Natural killer cell treated with Interleukin-12 subunit alpha and Interleukin-12 subunit beta and Interleukin-15 and Interleukin-18, amount 100 ng/mL, for 72 hours (primary cell): Measurements from ENCODE around the gene SCAF8. TPM values are rescaled to one million over a fixed set of nuclear protein-coding genes. Genes with fewer than 3 reads are reported as not detected.

Source experiments
- ATAC-seq, 2 donors: fragments of 150-1000 bp; cut with Tn5 transposase in 1 of 2; sonication (Bioruptor Pico), chemical (Tn5 transposase) in 1 of 2; 2 replicates each; pipeline ENCODE4 v1.10.0; 2021
- DNase-seq: peaks from one replicate; pipeline ENCODE4 v3.0.0; 2022; ENCODE audit warnings: low spot score
- H3K27ac Mint-ChIP-seq, 2 donors: 1 replicate in 1 of 2; 2 replicates in 1 of 2; pipeline ENCODE4 v1.8.0; 2022; ENCODE audit warnings: mixed read lengths in 2 of 2, mild to moderate bottlenecking in 1 of 2, moderate library complexity in 1 of 2
- H3K27me3 Mint-ChIP-seq, 2 donors: 1 replicate in 1 of 2; 2 replicates in 1 of 2; pipeline ENCODE4 v1.8.0; 2022; ENCODE audit warnings: mixed read lengths in 2 of 2
- H3K36me3 Mint-ChIP-seq: one replicate; pipeline ENCODE4 v1.8.0; 2022; ENCODE audit warnings: mixed read lengths
- H3K4me1 Mint-ChIP-seq, 2 donors: 1 replicate in 1 of 2; 2 replicates in 1 of 2; pipeline ENCODE4 v1.8.0; 2022; ENCODE audit warnings: low read depth in 2 of 2, mixed read lengths in 2 of 2, mild to moderate bottlenecking in 1 of 2
- H3K4me3 Mint-ChIP-seq: one replicate; pipeline ENCODE4 v1.8.0; 2022; ENCODE audit warnings: mixed read lengths
- H3K9me3 Mint-ChIP-seq: 2 replicates; pipeline ENCODE4 v1.8.0; 2022; ENCODE audit warnings: mixed read lengths
- total RNA-seq, 2 donors: library from RNA; stranded (reverse); gene quantifications; one replicate each; pipeline ENCODE4 v1.2.3, GENCODE V29; 2022

SCAF8 gene, protein sequence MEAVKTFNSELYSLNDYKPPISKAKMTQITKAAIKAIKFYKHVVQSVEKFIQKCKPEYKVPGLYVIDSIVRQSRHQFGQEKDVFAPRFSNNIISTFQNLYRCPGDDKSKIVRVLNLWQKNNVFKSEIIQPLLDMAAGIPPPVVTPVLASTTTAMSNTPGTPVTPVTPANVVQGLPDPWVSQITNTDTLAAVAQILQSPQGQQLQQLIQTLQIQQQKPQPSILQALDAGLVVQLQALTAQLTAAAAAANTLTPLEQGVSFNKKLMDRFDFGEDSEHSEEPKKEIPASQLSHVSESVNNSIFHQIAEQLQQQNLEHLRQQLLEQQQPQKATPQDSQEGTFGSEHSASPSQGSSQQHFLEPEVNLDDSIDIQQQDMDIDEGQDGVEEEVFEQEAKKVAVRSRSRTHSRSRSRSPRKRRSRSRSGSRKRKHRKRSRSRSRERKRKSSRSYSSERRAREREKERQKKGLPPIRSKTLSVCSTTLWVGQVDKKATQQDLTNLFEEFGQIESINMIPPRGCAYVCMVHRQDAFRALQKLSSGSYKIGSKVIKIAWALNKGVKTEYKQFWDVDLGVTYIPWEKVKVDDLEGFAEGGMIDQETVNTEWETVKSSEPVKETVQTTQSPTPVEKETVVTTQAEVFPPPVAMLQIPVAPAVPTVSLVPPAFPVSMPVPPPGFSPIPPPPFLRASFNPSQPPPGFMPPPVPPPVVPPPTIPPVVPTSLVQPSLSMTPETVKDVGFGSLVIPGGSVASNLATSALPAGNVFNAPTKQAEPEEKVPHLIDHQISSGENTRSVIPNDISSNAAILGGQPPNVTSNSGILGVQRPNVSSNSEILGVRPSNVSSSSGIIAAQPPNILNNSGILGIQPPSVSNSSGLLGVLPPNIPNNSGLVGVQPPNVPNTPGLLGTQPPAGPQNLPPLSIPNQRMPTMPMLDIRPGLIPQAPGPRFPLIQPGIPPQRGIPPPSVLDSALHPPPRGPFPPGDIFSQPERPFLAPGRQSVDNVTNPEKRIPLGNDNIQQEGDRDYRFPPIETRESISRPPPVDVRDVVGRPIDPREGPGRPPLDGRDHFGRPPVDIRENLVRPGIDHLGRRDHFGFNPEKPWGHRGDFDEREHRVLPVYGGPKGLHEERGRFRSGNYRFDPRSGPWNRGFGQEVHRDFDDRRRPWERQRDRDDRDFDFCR (N-terminal part only)
- total RNA-seq = 10 to 100 TPM; 39.3 to 43.4 TPM

DNA sequence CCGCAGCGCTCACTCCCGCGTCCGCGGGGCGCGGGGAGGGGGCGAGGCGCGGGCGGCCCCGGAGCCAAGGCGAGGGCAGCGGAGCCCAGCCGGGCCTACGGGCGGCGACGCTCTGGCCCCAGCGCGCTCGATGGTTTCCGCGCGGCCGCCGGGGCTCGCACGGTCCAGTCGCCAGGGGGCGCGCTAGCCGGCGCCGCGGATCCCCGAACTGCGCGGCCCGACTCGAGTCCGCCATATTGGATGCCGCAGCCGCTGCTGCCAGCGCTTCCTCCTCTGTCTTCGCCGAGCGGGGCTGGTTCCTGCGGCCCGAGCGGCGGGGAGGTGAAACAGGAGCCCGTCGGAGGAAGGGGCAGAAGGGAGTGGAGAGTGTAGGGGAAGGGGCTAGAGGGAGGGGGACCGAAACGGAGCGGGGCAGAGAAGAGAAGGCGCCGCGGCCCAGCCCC is at the start of gene SCAF8:
SCAF8 (plus strand) TSS at position 234 of the 443 bp plus-strand sequence. CDS start 485 bp downstream, outside the sequence.
- DNase-seq (peak; percentile 91), ATAC-seq (peak; percentile 89 to 90)
- Mint-ChIP-seq H3K4me1 (peaks cover 26 to 34% of the 10 kb centered on the region in 2 donors), H3K36me3 (no peaks in the 10 kb centered on the region), H3K9me3 (no peaks in the 10 kb centered on the region), H3K27me3 (no peaks in the 10 kb centered on the region), H3K27ac (peak within 1 kb of the TSS; percentile 78 to 93), H3K4me3 (peak within 1 kb of the TSS; percentile 87)

DNA sequence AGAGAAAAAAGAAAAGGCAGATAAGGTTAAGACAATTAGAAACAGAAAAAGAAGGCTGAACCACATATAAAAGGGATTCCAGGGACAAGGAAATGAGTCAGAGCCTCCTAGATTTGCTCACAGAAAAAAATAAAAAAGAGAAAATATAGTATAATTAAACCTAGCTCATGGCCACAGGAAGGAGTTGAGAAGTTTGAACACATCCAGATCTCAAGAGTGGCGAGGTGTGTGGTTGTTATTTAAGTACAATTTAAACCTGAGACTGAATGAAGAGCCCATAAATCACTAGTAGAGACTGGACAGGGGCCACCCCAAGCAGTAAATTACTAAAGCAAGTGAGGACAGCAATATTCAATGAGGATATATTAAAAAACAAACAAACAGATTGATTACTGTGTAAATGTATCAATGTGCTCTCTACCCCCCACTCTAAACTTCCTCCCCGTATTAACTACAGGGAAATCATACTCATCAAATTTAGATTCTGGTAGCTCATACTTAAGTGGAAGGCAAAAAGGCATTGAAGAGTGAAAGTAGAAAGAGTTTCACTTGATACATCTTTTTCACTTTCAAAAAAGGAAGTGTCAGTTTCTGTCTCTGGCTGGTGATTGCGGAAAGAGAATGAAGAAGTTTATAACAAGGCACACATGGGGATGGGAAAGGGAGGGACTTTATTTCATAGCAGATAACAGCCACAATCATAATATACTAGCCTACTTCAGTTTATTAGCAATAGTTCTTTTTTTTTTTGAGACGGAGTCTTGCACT is 49.3 kb upstream of the SCAF8 start:
- H3K27ac Mint-ChIP-seq = peak overlapping the region in 1 of 2 donors; percentile 3
- no peak overlapping the region for H3K4me3 Mint-ChIP-seq
- H3K36me3 Mint-ChIP-seq = no peaks in the 10 kb centered on the region
- ATAC-seq = peak; percentile 53 to 65
- peaks cover 10 to 12% of the 10 kb centered on the region in 2 donors for H3K4me1 Mint-ChIP-seq
- H3K27me3 Mint-ChIP-seq = peaks cover 2 to 6% of the 10 kb centered on the region in 2 donors
- DNase-seq = no peak
- no peaks in the 10 kb centered on the region for H3K9me3 Mint-ChIP-seq

DNA sequence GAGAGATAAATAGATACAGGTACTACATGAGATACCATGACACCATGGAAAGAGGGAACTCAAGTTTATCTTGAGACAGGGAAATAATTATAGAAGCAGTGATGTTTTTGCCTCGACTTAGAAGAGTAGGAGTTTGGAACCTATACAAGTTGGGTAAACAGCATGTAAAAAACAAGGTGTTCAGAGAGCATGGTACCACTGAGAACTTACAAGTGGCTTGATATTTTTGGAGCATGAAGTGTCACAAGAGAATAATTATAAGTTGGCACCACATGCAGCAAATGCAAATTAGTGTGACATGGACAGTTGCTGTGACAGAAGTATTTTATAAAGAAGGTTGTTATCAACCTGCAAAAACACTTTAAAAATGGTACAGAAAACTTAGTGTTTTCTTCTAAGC is 47.1 kb upstream of the SCAF8 start:
- Mint-ChIP-seq H3K4me1 (peaks cover 10 to 12% of the 10 kb centered on the region in 2 donors), H3K27ac (no peak overlapping the region), H3K4me3 (no peak overlapping the region), H3K9me3 (no peaks in the 10 kb centered on the region), H3K27me3 (peaks cover 5 to 6% of the 10 kb centered on the region in 2 donors), H3K36me3 (no peaks in the 10 kb centered on the region)
- ATAC-seq = no peak
- no peak for DNase-seq

DNA sequence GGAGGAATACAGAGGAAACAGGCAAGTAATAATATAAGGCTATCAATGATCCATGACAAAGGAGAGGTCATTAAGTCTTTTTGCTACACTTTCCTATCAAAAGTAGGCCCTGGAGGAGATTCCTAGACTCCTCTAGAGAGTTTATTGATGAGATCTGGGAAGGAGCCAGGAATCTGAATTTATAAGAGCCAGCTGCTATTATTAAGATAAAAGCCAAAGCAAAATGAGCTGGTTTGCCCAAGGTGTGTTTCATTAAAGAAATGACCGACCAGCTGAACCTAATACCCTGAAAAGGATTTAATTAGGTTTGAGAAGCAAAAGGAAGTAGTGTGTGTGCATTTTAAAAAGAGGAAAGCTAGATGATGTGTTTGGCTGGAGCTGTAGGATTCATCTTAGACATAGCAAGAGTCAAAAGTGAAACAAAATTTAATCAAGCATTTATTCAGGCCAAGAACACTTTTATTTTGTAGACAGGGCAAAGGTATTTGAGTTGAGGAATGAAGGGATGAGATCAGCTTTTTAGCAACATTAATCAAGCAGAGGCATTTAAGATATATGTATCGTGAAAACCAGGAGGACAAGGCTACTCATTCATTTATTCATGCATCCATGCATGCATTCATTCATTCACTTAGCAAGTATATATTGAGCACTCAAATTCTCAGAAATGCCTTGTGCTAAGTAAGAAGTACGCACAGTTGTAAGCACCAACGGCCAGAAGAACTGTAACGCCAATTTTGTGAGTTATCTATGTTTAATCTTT is 43.5 kb upstream of the SCAF8 start:
- no peak overlapping the region for H3K4me3 Mint-ChIP-seq
- peaks cover 0 to 3% of the 10 kb centered on the region in 2 donors for H3K27me3 Mint-ChIP-seq
- DNase-seq (no peak), ATAC-seq (no peak)
- H3K27ac Mint-ChIP-seq = no peak overlapping the region
- no peaks in the 10 kb centered on the region for H3K9me3 Mint-ChIP-seq
- H3K36me3 Mint-ChIP-seq = no peaks in the 10 kb centered on the region
- H3K4me1 Mint-ChIP-seq = no peaks in the 10 kb centered on the region

DNA sequence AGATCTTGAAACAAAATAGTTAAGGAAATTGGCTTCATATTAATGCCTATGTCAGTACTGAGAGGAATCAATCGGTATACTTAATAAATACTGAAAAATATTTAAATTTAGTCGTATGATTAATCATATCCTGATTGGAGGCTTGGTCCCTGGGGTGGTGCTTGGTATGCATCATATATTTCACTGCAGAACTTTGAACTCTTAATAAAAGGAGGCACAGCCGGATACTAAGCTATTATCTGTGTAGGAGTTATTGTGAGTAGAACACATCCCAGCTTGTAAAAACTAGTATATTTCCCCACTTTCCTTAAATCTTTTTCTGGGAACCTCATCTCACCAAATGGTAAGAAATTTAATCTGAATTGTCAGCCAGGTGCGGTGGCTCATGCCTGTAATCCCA is 42.4 kb upstream of the SCAF8 start:
- DNase-seq = no peak
- Mint-ChIP-seq H3K9me3 (no peaks in the 10 kb centered on the region), H3K36me3 (no peaks in the 10 kb centered on the region), H3K4me1 (no peaks in the 10 kb centered on the region), H3K4me3 (no peak overlapping the region), H3K27ac (no peak overlapping the region), H3K27me3 (peaks cover 0 to 3% of the 10 kb centered on the region in 2 donors)
- no peak for ATAC-seq

DNA sequence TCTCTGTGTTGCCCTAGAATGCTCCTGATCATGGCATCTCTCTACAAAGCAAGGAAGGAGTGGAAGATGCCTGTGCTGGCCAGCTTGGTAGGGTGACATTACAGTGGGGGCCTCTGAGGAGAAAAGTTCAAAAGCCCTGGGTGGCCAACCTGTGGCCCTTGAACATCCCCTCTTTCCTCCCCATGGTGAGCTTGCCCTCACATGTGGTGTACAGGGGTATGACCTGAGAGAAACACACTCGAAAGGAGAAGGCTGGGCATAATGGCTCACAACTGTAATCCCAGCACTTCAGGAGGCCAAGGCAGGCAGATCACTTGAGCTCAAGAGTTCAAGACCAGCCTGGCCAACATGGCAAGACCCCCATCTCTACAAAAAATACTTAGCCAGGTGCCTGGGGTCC is 36.6 kb upstream of the SCAF8 start:
- H3K27me3 Mint-ChIP-seq = peaks cover 3 to 7% of the 10 kb centered on the region in 2 donors
- no peaks in the 10 kb centered on the region for H3K36me3 Mint-ChIP-seq
- no peak overlapping the region for H3K4me3 Mint-ChIP-seq
- ATAC-seq (peak in 1 of 2 donors; percentile 59), DNase-seq (no peak)
- H3K4me1 Mint-ChIP-seq = no peaks in the 10 kb centered on the region
- no peak overlapping the region for H3K27ac Mint-ChIP-seq
- no peaks in the 10 kb centered on the region for H3K9me3 Mint-ChIP-seq

DNA sequence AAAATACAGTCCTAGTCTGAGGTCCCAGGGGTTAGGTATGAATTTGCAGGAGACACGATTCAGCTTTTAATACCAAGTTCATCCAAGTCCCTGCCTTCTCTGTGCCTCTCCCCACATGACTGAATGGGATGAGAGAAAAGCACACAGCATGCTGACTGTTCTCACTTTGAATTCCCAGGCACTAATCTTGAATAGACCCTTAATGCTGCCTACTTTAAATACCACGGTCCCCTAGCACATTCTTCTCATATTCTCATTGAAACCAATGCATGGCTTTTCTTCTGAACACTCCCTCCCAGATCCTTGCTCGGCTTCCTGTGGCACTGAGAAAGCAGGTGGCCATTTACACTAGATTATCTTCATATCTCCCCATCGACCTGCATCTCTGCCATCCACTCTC is 30.1 kb upstream of the SCAF8 start:
- H3K27ac Mint-ChIP-seq = no peak overlapping the region
- H3K36me3 Mint-ChIP-seq = no peaks in the 10 kb centered on the region
- peaks cover 20 to 27% of the 10 kb centered on the region in 2 donors for H3K27me3 Mint-ChIP-seq
- H3K4me3 Mint-ChIP-seq = no peak overlapping the region
- ATAC-seq = no peak
- H3K4me1 Mint-ChIP-seq = no peaks in the 10 kb centered on the region
- no peak for DNase-seq
- H3K9me3 Mint-ChIP-seq = no peaks in the 10 kb centered on the region

DNA sequence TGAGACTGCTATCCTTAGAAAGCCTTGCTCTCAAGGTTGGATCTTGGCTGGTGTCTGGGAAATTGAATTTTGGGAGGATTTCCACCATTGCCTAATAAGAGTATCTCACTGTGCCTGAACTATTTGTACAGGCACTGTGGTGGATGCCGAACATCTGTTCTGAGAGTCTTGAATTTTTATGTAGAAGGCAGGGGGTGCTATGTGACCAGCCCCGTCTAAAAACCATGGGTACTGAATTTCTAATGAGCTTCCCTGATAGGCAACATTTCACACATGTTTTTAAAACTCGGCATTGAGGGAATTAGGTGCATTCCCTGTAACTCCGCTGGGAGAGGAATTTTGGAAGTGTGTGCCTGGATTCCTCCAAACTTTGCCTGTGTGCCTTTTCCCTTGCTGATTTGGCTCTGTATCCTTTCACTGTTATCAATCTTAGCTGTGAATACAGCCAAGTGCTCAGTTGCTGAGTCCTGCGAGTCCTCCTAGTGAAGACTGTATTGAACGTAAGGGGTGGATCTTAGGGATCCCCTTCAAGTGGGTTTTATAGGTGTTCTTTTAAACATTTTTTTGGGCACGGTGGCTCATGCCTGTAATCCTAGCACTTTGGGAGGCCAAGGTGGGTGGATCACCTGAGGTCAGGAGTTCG is 27.6 kb upstream of the SCAF8 start:
- ATAC-seq (no peak), DNase-seq (no peak)
- Mint-ChIP-seq H3K27me3 (peaks cover 22 to 27% of the 10 kb centered on the region in 2 donors), H3K36me3 (no peaks in the 10 kb centered on the region), H3K27ac (no peak overlapping the region), H3K4me3 (no peak overlapping the region), H3K9me3 (no peaks in the 10 kb centered on the region), H3K4me1 (no peaks in the 10 kb centered on the region)

DNA sequence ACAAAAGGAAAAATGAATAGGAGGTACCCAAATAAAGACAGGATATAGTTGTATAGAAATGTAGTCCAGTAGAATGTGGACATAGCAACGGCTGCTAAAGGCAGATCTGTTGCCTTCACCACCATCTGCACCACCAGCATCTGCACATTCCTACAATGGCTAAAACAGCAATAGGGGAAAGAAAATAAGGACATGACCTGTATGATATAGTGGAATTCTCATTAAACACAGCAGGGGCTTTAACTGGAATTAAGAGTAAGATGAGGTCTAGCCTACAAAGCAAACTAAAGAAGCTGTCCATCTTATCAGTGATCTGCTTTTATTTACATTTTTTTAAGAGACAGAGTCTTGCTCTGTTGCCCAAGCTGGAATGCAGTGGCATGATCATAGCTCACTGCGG is 26.8 kb upstream of the SCAF8 start:
- ATAC-seq (no peak), DNase-seq (no peak)
- Mint-ChIP-seq H3K4me3 (no peak overlapping the region), H3K4me1 (no peaks in the 10 kb centered on the region), H3K36me3 (no peaks in the 10 kb centered on the region), H3K27ac (no peak overlapping the region), H3K27me3 (peaks cover 20 to 23% of the 10 kb centered on the region in 2 donors), H3K9me3 (no peaks in the 10 kb centered on the region)

DNA sequence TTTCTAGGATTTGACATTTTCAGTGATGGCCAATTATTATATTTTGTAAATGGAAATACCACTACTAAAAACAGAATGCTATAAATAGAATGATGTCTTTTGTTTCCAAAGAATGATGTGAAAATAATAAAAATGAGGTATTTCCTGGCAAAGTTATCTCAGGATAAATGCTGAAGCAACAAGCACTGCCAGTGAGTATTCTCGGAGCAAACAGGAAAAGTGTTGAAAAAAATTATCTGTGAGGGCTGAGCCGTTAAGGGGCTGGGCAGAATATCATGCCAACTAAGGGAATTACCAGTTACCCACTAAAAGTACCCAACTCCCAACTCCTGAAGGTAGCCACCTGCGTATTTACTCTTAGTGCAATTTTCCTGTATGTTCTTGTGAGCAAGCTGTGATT is 23.6 kb upstream of the SCAF8 start:
- ATAC-seq = no peak

DNA sequence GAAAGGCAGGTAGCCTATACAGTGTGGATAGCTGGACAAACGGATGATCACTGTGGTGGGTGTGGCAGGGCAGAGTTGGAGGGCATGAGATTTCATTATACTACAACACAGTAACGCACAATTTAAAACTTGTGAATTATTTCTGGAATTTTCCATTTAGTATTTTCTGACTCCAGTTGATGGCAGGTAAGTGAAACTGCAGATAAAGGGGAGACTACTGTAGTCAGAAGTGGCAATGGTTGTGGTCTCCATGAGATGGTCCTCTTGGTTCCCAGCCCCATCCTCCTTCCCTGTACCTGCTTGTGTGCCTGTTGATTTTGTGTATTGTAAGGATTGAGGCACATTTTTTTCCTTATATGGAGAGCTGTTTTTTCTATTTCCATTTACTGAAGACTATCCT is 22.5 kb upstream of the SCAF8 start:
- peaks cover 9 to 16% of the 10 kb centered on the region in 2 donors for H3K27me3 Mint-ChIP-seq
- ATAC-seq (no peak), DNase-seq (no peak)
- H3K27ac Mint-ChIP-seq = no peak overlapping the region
- H3K36me3 Mint-ChIP-seq = no peaks in the 10 kb centered on the region
- no peaks in the 10 kb centered on the region for H3K4me1 Mint-ChIP-seq
- H3K4me3 Mint-ChIP-seq = no peak overlapping the region
- no peaks in the 10 kb centered on the region for H3K9me3 Mint-ChIP-seq

More for the DNA sequence above, 23.6 kb upstream of the SCAF8 start:
- Mint-ChIP-seq H3K36me3 (no peaks in the 10 kb centered on the region), H3K27ac (no peak overlapping the region), H3K27me3 (peaks cover 9 to 20% of the 10 kb centered on the region in 2 donors), H3K9me3 (no peaks in the 10 kb centered on the region), H3K4me1 (no peaks in the 10 kb centered on the region), H3K4me3 (no peak overlapping the region)
- DNase-seq = no peak

DNA sequence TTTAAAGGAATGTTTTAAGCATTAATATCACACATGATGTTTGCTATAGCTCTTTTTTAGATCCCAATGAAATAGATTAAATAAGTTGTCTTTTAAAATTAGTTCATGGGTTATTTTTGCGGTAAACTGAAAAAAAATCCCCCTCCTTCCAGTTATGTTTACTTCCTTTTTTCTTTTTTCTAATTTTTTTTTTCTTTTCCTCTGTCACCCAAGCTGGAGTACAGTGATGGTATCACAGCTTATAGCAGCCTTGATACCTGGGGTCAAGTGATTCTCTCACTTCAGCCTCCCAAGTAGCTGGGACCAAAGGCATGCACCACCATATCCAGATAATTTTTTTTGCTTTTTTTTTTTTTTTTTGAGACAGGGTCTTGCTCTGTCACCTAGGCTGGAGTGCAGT is 17.8 kb upstream of the SCAF8 start:
- peaks cover 9% of the 10 kb centered on the region for H3K36me3 Mint-ChIP-seq
- peaks cover 4% of the 10 kb centered on the region for H3K9me3 Mint-ChIP-seq
- no peak overlapping the region for H3K27ac Mint-ChIP-seq
- peaks cover 9 to 10% of the 10 kb centered on the region in 2 donors for H3K27me3 Mint-ChIP-seq
- no peak for DNase-seq
- H3K4me1 Mint-ChIP-seq = no peaks in the 10 kb centered on the region
- no peak overlapping the region for H3K4me3 Mint-ChIP-seq
- ATAC-seq = no peak
